ENCODE data around the gene ELN.

Gene ELN

GRCh38 chr7:74049997-74050798 lies 22.2 kb downstream of the ELN start:
- TF ChIP-seq CTCF (IDR thresholded peaks at IDR 0.05; ENCODE audit: poor library complexity, severe bottlenecking) = no peak
- Histone ChIP-seq H3K27ac (ENCODE audit: poor library complexity, severe bottlenecking) (no peak overlapping the region), H3K9me3 (ENCODE audit: severe bottlenecking) (no peaks in the 10 kb centered on the region), H3K27me3 (ENCODE audit: insufficient read depth, poor library complexity, severe bottlenecking) (no peaks in the 10 kb centered on the region), H3K4me3 (ENCODE audit: severe bottlenecking) (no peak overlapping the region), H3K36me3 (ENCODE audit: low read depth) (no peaks in the 10 kb centered on the region), H3K4me1 (ENCODE audit: insufficient read depth, poor library complexity, severe bottlenecking) (no peaks in the 10 kb centered on the region)
- ATAC-seq (ENCODE audit: low read depth) (no peak), DNase-seq (ENCODE audit: low spot score) (no peak)

GRCh38 chr7:74051193-74051592 lies 23.2 kb downstream of the ELN start:
- ATAC-seq (ENCODE audit: low read depth) (no peak), DNase-seq (ENCODE audit: low spot score) (no peak)
- Histone ChIP-seq H3K9me3 (ENCODE audit: severe bottlenecking) (no peaks in the 10 kb centered on the region), H3K4me3 (ENCODE audit: severe bottlenecking) (no peak overlapping the region), H3K36me3 (ENCODE audit: low read depth) (no peaks in the 10 kb centered on the region), H3K4me1 (ENCODE audit: insufficient read depth, poor library complexity, severe bottlenecking) (no peaks in the 10 kb centered on the region), H3K27me3 (ENCODE audit: insufficient read depth, poor library complexity, severe bottlenecking) (no peaks in the 10 kb centered on the region), H3K27ac (ENCODE audit: poor library complexity, severe bottlenecking) (no peak overlapping the region)
- no peak for TF ChIP-seq CTCF (IDR thresholded peaks at IDR 0.05; ENCODE audit: poor library complexity, severe bottlenecking)

GRCh38 chr7:74051629-74052410 lies 23.8 kb downstream of the ELN start:
- no peak overlapping the region for H3K4me3 ChIP-seq (ENCODE audit: severe bottlenecking)
- DNase-seq (ENCODE audit: low spot score) = no peak
- no peaks in the 10 kb centered on the region for H3K27me3 ChIP-seq (ENCODE audit: insufficient read depth, poor library complexity, severe bottlenecking)
- no peaks in the 10 kb centered on the region for H3K9me3 ChIP-seq (ENCODE audit: severe bottlenecking)
- H3K27ac ChIP-seq (ENCODE audit: poor library complexity, severe bottlenecking) = no peak overlapping the region
- peak; percentile 65 for TF ChIP-seq CTCF (IDR thresholded peaks at IDR 0.05; ENCODE audit: poor library complexity, severe bottlenecking)
- H3K36me3 ChIP-seq (ENCODE audit: low read depth) = no peaks in the 10 kb centered on the region
- peak; percentile 77 for ATAC-seq (ENCODE audit: low read depth)
- H3K4me1 ChIP-seq (ENCODE audit: insufficient read depth, poor library complexity, severe bottlenecking) = no peaks in the 10 kb centered on the region

- Histone ChIP-seq H3K36me3 (ENCODE audit: low read depth) (no peaks in the 10 kb centered on the region), H3K9me3 (ENCODE audit: severe bottlenecking) (no peaks in the 10 kb centered on the region), H3K27me3 (ENCODE audit: insufficient read depth, poor library complexity, severe bottlenecking) (no peaks in the 10 kb centered on the region), H3K4me1 (ENCODE audit: insufficient read depth, poor library complexity, severe bottlenecking) (no peaks in the 10 kb centered on the region), H3K27ac (ENCODE audit: poor library complexity, severe bottlenecking) (no peak overlapping the region), H3K4me3 (ENCODE audit: severe bottlenecking) (no peak overlapping the region)
- no peak for TF ChIP-seq CTCF (IDR thresholded peaks at IDR 0.05; ENCODE audit: poor library complexity, severe bottlenecking)
- DNase-seq (ENCODE audit: low spot score) (no peak), ATAC-seq (ENCODE audit: low read depth) (no peak)
Observed at GRCh38 chr7:74052628-74053027, 24.7 kb downstream of the ELN start.
